Hepatocyte (in vitro differentiated cells): ENCODE measurements around the gene KCNK18. TPM values are rescaled to one million over a fixed set of nuclear protein-coding genes. Genes with fewer than 3 reads are reported as not detected.

Source experiments
- DNase-seq: peaks from one replicate; pipeline ENCODE4 v3.0.0-alpha.2; 2016; ENCODE audit warnings: low spot score
- H2AFZ ChIP-seq: fragments of 200-600 bp; sonication (generic); 2 replicates; pipeline ENCODE4 v1.6.0; 2016; ENCODE audit warnings: antibody characterized with exemption, mild to moderate bottlenecking
- H3K27ac ChIP-seq: fragments of 200-600 bp; sonication (generic); 2 replicates; pipeline ENCODE4 v1.5.1; 2016; ENCODE audit warnings: mild to moderate bottlenecking
- H3K27me3 ChIP-seq: fragments of 200-600 bp; sonication (generic); 2 replicates; pipeline ENCODE4 v1.6.1; 2016
- H3K36me3 ChIP-seq: fragments of 200-600 bp; sonication (generic); replicated peaks from 2 replicates; pipeline ENCODE4 v1.5.1; 2016; ENCODE audit warnings: low read depth; ENCODE audit not compliant: insufficient read depth
- H3K4me1 ChIP-seq: fragments of 200-600 bp; sonication (generic); 2 replicates; pipeline ENCODE4 v1.5.1; 2016; ENCODE audit warnings: mild to moderate bottlenecking, moderate library complexity; ENCODE audit not compliant: insufficient read depth
- H3K4me2 ChIP-seq: fragments of 200-600 bp; sonication (generic); 2 replicates; pipeline ENCODE4 v1.6.0; 2016
- H3K4me3 ChIP-seq: fragments of 200-600 bp; sonication (generic); 2 replicates; pipeline ENCODE4 v1.5.1; 2016; ENCODE audit warnings: mild to moderate bottlenecking
- H3K79me2 ChIP-seq: fragments of 200-600 bp; sonication (generic); 2 replicates; pipeline ENCODE4 v1.6.0; 2017; ENCODE audit warnings: mild to moderate bottlenecking
- H3K9me2 ChIP-seq: fragments of 200-600 bp; sonication (generic); replicated peaks from 2 replicates; pipeline ENCODE4 v1.6.0; 2017; ENCODE audit warnings: mild to moderate bottlenecking; ENCODE audit not compliant: insufficient read depth
- H3K9me3 ChIP-seq: fragments of 200-600 bp; sonication (generic); 2 replicates; pipeline ENCODE4 v1.5.1; 2016; ENCODE audit warnings: low read depth, mild to moderate bottlenecking
- H4K20me1 ChIP-seq: fragments of 200-600 bp; sonication (generic); 2 replicates; pipeline ENCODE4 v1.6.0; 2016; ENCODE audit warnings: mild to moderate bottlenecking; ENCODE audit not compliant: insufficient read depth, poor library complexity, severe bottlenecking
- EZH2 ChIP-seq: fragments of 200-600 bp; sonication (generic); IDR thresholded peaks from 2 replicates; pipeline ENCODE4 v1.6.1; 2016; ENCODE audit warnings: antibody characterized with exemption, mild to moderate bottlenecking, borderline replicate concordance
- EZH2phosphoT487 ChIP-seq: fragments of 200-600 bp; sonication (generic); IDR thresholded peaks from one replicate; pipeline ENCODE4 v1.6.1; 2018; ENCODE audit warnings: antibody characterized with exemption, mild to moderate bottlenecking, low read depth, moderate library complexity; ENCODE audit not compliant: unreplicated experiment, severe bottlenecking
- WGBS: methylation state at CpG from one replicate; pipeline ENCODE4 v1.1.6; 2016; ENCODE audit warnings: low lambda C conversion rate; ENCODE audit errors: missing lambda C conversion rate; 5-methylcytosine and 5-hydroxymethylcytosine counted together
- polyA plus RNA-seq: library from polyadenylated mRNA; unstranded; fragments of >200 nt; fragmentation: Nextera tagmentation; extraction: Ambion mirVana; gene quantifications from 2 replicates; pipeline ENCODE4 v1.2.1, GENCODE V29; 2016
- total RNA-seq: library from RNA; depleted of rRNA; stranded (reverse); fragments of >200 nt; gene quantifications from 2 replicates; pipeline ENCODE4 v1.2.3, GENCODE V29; 2014
- TF ChIP-seq, protein P1 (sequence below): fragments of 200-600 bp; sonication (generic); IDR thresholded peaks from 2 replicates; pipeline ENCODE4 v1.5.1; 2016; ENCODE audit warnings: antibody characterized with exemption, mild to moderate bottlenecking; ENCODE audit not compliant: poor library complexity

The KCNK18 gene
- total and polyA plus RNA-seq, 2 experiments from 2014 or later = not detected

DNA sequence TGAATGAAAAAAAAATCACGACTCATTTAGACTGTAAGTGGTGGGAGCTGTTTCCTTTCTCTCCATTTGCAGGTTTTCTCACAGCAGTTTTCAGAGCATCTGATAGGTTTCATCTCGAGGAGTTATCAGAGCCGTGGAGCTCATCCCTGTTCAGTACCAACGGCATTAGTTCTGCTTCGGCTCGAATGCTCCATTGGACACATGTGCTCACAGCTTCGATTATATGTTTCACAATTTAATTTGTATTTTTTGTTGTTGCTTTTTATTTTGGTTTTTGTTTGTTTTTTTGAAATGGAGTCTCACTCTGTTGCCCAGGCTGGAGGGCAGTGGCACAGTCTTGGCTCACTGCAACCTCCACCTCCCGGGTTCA, 45.2 kb downstream of the KCNK18 start:
- peaks cover 58% of the 10 kb centered on the region for H3K27me3 ChIP-seq
- no peaks in the 10 kb centered on the region for H4K20me1 ChIP-seq
- H2AFZ ChIP-seq = no peak overlapping the region
- TF ChIP-seq EZH2 = no peak
- TF ChIP-seq, protein P1, sequence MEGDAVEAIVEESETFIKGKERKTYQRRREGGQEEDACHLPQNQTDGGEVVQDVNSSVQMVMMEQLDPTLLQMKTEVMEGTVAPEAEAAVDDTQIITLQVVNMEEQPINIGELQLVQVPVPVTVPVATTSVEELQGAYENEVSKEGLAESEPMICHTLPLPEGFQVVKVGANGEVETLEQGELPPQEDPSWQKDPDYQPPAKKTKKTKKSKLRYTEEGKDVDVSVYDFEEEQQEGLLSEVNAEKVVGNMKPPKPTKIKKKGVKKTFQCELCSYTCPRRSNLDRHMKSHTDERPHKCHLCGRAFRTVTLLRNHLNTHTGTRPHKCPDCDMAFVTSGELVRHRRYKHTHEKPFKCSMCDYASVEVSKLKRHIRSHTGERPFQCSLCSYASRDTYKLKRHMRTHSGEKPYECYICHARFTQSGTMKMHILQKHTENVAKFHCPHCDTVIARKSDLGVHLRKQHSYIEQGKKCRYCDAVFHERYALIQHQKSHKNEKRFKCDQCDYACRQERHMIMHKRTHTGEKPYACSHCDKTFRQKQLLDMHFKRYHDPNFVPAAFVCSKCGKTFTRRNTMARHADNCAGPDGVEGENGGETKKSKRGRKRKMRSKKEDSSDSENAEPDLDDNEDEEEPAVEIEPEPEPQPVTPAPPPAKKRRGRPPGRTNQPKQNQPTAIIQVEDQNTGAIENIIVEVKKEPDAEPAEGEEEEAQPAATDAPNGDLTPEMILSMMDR = no peak
- no peak for TF ChIP-seq EZH2phosphoT487
- 91% methylated on average over 8 of the region's 8 CpGs for WGBS
- peaks cover 10% of the 10 kb centered on the region for H3K4me1 ChIP-seq
- no peaks in the 10 kb centered on the region for H3K9me3 ChIP-seq
- H3K4me3 ChIP-seq = no peak overlapping the region
- DNase-seq = no peak
- H3K4me2 ChIP-seq = no peak overlapping the region
- H3K79me2 ChIP-seq = no peaks in the 10 kb centered on the region
- no peaks in the 10 kb centered on the region for H3K9me2 ChIP-seq
- H3K27ac ChIP-seq = no peak overlapping the region
- H3K36me3 ChIP-seq = no peaks in the 10 kb centered on the region

GRCh38 chr10:117246997-117247671, 49.8 kb downstream of the KCNK18 start:
- Histone ChIP-seq H2AFZ (no peak overlapping the region), H3K27me3 (peaks cover 25% of the 10 kb centered on the region), H4K20me1 (no peaks in the 10 kb centered on the region), H3K9me2 (no peaks in the 10 kb centered on the region), H3K4me3 (no peak overlapping the region), H3K4me1 (peaks cover 10% of the 10 kb centered on the region), H3K79me2 (no peaks in the 10 kb centered on the region), H3K36me3 (no peaks in the 10 kb centered on the region), H3K4me2 (no peak overlapping the region), H3K9me3 (no peaks in the 10 kb centered on the region), H3K27ac (no peak overlapping the region)
- 57% methylated on average over 3 of the region's 3 CpGs for WGBS
- DNase-seq = no peak
- TF ChIP-seq EZH2phosphoT487 (no peak), EZH2 (no peak)
- TF ChIP-seq, protein P1 = no peak

DNA sequence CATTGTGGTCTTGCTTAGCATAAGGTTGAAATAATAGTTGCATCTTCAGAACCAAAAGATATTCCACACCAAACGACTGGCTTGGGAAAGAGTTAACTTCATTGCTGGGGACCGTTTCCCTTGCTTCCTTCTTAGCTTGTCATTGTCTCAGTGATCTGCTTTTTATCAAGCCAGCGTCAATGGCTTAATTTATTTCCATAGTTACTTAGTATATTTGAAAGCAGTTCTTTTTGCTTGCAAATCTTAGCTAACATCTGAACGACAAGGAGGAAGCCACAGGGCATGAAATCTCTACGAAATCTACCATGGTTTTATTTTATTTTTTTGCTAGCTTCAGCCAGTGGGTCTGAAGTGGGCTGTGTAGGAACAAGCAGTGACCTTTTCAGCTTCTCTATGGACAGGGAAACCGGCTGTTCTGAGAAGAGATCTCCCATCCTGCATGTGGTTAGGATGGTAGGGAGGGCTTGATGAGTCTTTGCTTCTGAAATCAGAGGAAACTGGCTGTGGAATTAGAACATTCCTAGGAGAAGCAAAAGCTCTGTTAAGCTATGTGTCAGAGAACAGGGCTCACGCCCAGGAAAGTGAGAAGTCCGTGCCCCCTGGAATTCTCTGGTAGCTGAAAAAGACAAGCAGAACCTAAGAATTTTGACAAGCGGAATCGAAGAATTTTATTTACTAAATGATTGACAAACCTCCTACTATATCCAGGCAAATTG, 51.6 kb downstream of the KCNK18 start:
- Histone ChIP-seq H3K27me3 (peaks cover 7% of the 10 kb centered on the region), H3K27ac (no peak overlapping the region)
- 49% methylated on average over 10 of the region's 10 CpGs for WGBS

More for the DNA sequence above, 51.6 kb downstream of the KCNK18 start:
- no peak overlapping the region for H2AFZ ChIP-seq
- no peaks in the 10 kb centered on the region for H3K9me2 ChIP-seq
- peaks cover 10% of the 10 kb centered on the region for H3K4me1 ChIP-seq
- no peaks in the 10 kb centered on the region for H3K9me3 ChIP-seq
- DNase-seq = no peak
- no peaks in the 10 kb centered on the region for H3K36me3 ChIP-seq
- no peak overlapping the region for H3K4me3 ChIP-seq
- no peak overlapping the region for H3K4me2 ChIP-seq
- no peaks in the 10 kb centered on the region for H3K79me2 ChIP-seq
- H4K20me1 ChIP-seq = no peaks in the 10 kb centered on the region
- TF ChIP-seq EZH2 (no peak), EZH2phosphoT487 (no peak)
- TF ChIP-seq, protein P1 = no peak
